ENCODE measurements around the gene RAB3GAP2. TPM values are rescaled to one million over a fixed set of nuclear protein-coding genes. Genes with fewer than 3 reads are reported as not detected.
"Not testable (repeated sequence)": the region's sequence is repeated elsewhere in the genome, so short reads cannot be mapped to it uniquely, and the experiment has no call there.

The RAB3GAP2 gene
- total and polyA plus RNA-seq, 2 donors (not counting 1 experiment from before 2014, with no cell fraction given) = 16.9 to 70.5 TPM

- ATAC-seq (ENCODE audit: low read depth) (no peak), DNase-seq (no peak)
- Mint-ChIP-seq H3K9me3 (ENCODE audit: insufficient read depth) (no peaks in the 10 kb centered on the region), H3K27ac (no peak overlapping the region), H3K4me3 (no peak overlapping the region), H3K27me3 (no peaks in the 10 kb centered on the region), H3K4me1 (no peaks in the 10 kb centered on the region)
- Histone ChIP-seq H3K27ac (ENCODE audit: low read length in 2 of 2) (no peak overlapping the region), H3K4me3 (ENCODE audit: control extremely low read depth in 1 of 5, extremely low read depth in 1 of 5, insufficient read depth in 1 of 5, low read depth in 2 of 5, low read length in 4 of 5) (no peak overlapping the region), H3K27me3 (replicated peaks in 1 of 4; ENCODE audit: control extremely low read depth in 1 of 4, control insufficient read depth in 3 of 4, insufficient read depth in 4 of 4, low read length in 3 of 4) (no peaks in the 10 kb centered on the region), H3K9ac (ENCODE audit: low read length) (no peak overlapping the region), H3K4me1 (ENCODE audit: control insufficient read depth in 2 of 2, insufficient read depth in 2 of 2, low read length in 2 of 2) (no peaks in the 10 kb centered on the region), H3K9me3 (ENCODE audit: control extremely low read depth in 1 of 3, control insufficient read depth in 2 of 3, insufficient read depth in 1 of 3, low read length in 2 of 3) (no peaks in the 10 kb centered on the region), H4K20me1 (ENCODE audit: control insufficient read depth, insufficient read depth, low read length, poor library complexity, severe bottlenecking) (no peaks in the 10 kb centered on the region), H2AFZ (ENCODE audit: insufficient read depth, low read depth, low read length, poor library complexity, severe bottlenecking) (no peak overlapping the region), H3K4me2 (replicated peaks; ENCODE audit: low read depth, low read length, poor library complexity, severe bottlenecking) (no peak overlapping the region), H3K36me3 (replicated peaks in 1 of 2; ENCODE audit: control extremely low read depth in 1 of 2, control insufficient read depth in 1 of 2, extremely low read depth in 1 of 2, insufficient read depth in 2 of 2, low read length in 1 of 2) (no peaks in the 10 kb centered on the region), H3K79me2 (ENCODE audit: control insufficient read depth, insufficient read depth, low read length) (no peaks in the 10 kb centered on the region)
- WGBS (ENCODE audit: insufficient coverage) = 84% methylated on average over 4 of the region's 4 CpGs
- intact Hi-C loops (cut with micrococcal nuclease) = no loop called here
- TF ChIP-seq CTCF (IDR thresholded peaks at IDR 0.05) (no peak), EZH2 (IDR thresholded peaks at IDR 0.05; ENCODE audit: borderline replicate concordance, insufficient read depth, low read depth, low read length, poor library complexity, severe bottlenecking) (no peak)
- POLR2A ChIA-PET = no interaction called here
- CTCF ChIA-PET = interaction anchor here (1.1 kb wide), 1 partner anchor 19 kb away, joined by 3 read pairs; no protein-coding TSS in a partner anchor
Observed at GRCh38 chr1:220315070-220315839, 43.0 kb upstream of the RAB3GAP2 start.

- Histone ChIP-seq H4K20me1 (ENCODE audit: control insufficient read depth, insufficient read depth, low read length, poor library complexity, severe bottlenecking) (no peaks in the 10 kb centered on the region), H3K4me3 (ENCODE audit: control extremely low read depth in 1 of 5, extremely low read depth in 1 of 5, insufficient read depth in 1 of 5, low read depth in 2 of 5, low read length in 4 of 5) (no peak overlapping the region), H3K4me2 (replicated peaks; ENCODE audit: low read depth, low read length, poor library complexity, severe bottlenecking) (no peak overlapping the region), H3K9me3 (ENCODE audit: control extremely low read depth in 1 of 3, control insufficient read depth in 2 of 3, insufficient read depth in 1 of 3, low read length in 2 of 3) (no peaks in the 10 kb centered on the region), H3K79me2 (ENCODE audit: control insufficient read depth, insufficient read depth, low read length) (no peaks in the 10 kb centered on the region), H3K9ac (ENCODE audit: low read length) (no peak overlapping the region), H3K27ac (ENCODE audit: low read length in 2 of 2) (no peak overlapping the region), H3K36me3 (replicated peaks in 1 of 2; ENCODE audit: control extremely low read depth in 1 of 2, control insufficient read depth in 1 of 2, extremely low read depth in 1 of 2, insufficient read depth in 2 of 2, low read length in 1 of 2) (no peaks in the 10 kb centered on the region), H2AFZ (ENCODE audit: insufficient read depth, low read depth, low read length, poor library complexity, severe bottlenecking) (no peak overlapping the region), H3K27me3 (replicated peaks in 1 of 4; ENCODE audit: control extremely low read depth in 1 of 4, control insufficient read depth in 3 of 4, insufficient read depth in 4 of 4, low read length in 3 of 4) (no peaks in the 10 kb centered on the region), H3K4me1 (ENCODE audit: control insufficient read depth in 2 of 2, insufficient read depth in 2 of 2, low read length in 2 of 2) (no peaks in the 10 kb centered on the region)
- TF ChIP-seq CTCF (IDR thresholded peaks at IDR 0.05) (no peak), EZH2 (IDR thresholded peaks at IDR 0.05; ENCODE audit: borderline replicate concordance, insufficient read depth, low read depth, low read length, poor library complexity, severe bottlenecking) (no peak)
- Mint-ChIP-seq H3K4me1 (no peaks in the 10 kb centered on the region), H3K9me3 (ENCODE audit: insufficient read depth) (no peaks in the 10 kb centered on the region), H3K27ac (no peak overlapping the region), H3K27me3 (peaks cover 6% of the 10 kb centered on the region), H3K4me3 (no peak overlapping the region)
- POLR2A ChIA-PET = no interaction called here
- CTCF ChIA-PET = interaction anchor here (0.6 kb wide), 1 partner anchor 1981 kb away, joined by 4 read pairs; no protein-coding TSS in a partner anchor
- DNase-seq = no peak
- WGBS (ENCODE audit: insufficient coverage) = 100% methylated on average over 1 of the region's 1 CpG
- intact Hi-C loops (cut with micrococcal nuclease) = no loop called here
- ATAC-seq (ENCODE audit: low read depth) = no peak
Observed at GRCh38 chr1:220313576-220313975, 41.3 kb upstream of the RAB3GAP2 start.

- CTCF ChIA-PET = not testable (repeated sequence)
Observed at GRCh38 chr1:220310147-220310546, 37.9 kb upstream of the RAB3GAP2 start.

More at GRCh38 chr1:220310147-220310546, 37.9 kb upstream of the RAB3GAP2 start:
- DNase-seq; POLR2A ChIA-PET; H2AFZ ChIP-seq (ENCODE audit: insufficient read depth, low read depth, low read length, poor library complexity, severe bottlenecking); H3K9ac ChIP-seq (ENCODE audit: low read length); H4K20me1 ChIP-seq (ENCODE audit: control insufficient read depth, insufficient read depth, low read length, poor library complexity, severe bottlenecking); H3K4me1 Mint-ChIP-seq; H3K27me3 ChIP-seq (replicated peaks in 1 of 4; ENCODE audit: control extremely low read depth in 1 of 4, control insufficient read depth in 3 of 4, insufficient read depth in 4 of 4, low read length in 3 of 4); H3K36me3 ChIP-seq (replicated peaks in 1 of 2; ENCODE audit: control extremely low read depth in 1 of 2, control insufficient read depth in 1 of 2, extremely low read depth in 1 of 2, insufficient read depth in 2 of 2, low read length in 1 of 2); ATAC-seq (ENCODE audit: low read depth); H3K4me2 ChIP-seq (replicated peaks; ENCODE audit: low read depth, low read length, poor library complexity, severe bottlenecking); H3K27ac Mint-ChIP-seq; H3K4me3 ChIP-seq (ENCODE audit: control extremely low read depth in 1 of 5, extremely low read depth in 1 of 5, insufficient read depth in 1 of 5, low read depth in 2 of 5, low read length in 4 of 5); H3K9me3 ChIP-seq (ENCODE audit: control extremely low read depth in 1 of 3, control insufficient read depth in 2 of 3, insufficient read depth in 1 of 3, low read length in 2 of 3); H3K4me1 ChIP-seq (ENCODE audit: control insufficient read depth in 2 of 2, insufficient read depth in 2 of 2, low read length in 2 of 2); H3K9me3 Mint-ChIP-seq (ENCODE audit: insufficient read depth); H3K27ac ChIP-seq (ENCODE audit: low read length in 2 of 2); H3K79me2 ChIP-seq (ENCODE audit: control insufficient read depth, insufficient read depth, low read length); H3K4me3 Mint-ChIP-seq; H3K27me3 Mint-ChIP-seq; intact Hi-C loops (cut with micrococcal nuclease): not testable (repeated sequence)
- 78% methylated on average over 3 of the region's 4 CpGs for WGBS (ENCODE audit: insufficient coverage)

Measured in B cell (primary cell).